HepG2 (cell line): ENCODE data around the gene ARHGAP15. TPM values are rescaled to one million over a fixed set of nuclear protein-coding genes. Genes with fewer than 3 reads are reported as not detected.

Experiments used
- ATAC-seq: fragments of 200-7000 bp; cut with Tn5 transposase; 3 replicates; pipeline ENCODE4 v1.9.1; 2020; ENCODE audit warnings: mild to moderate bottlenecking, moderate library complexity
- BruUV-seq: library from RNA; stranded (reverse); fragments of 400-500 nt; replicated peaks from 2 replicates; lab custom pipeline; 2021; lab: Mats Ljungman, UMichigan
- CTCF ChIA-PET: fragments of 300-600 bp; formaldehyde crosslinking; extraction: SDS; loops from one replicate; lab custom pipeline; 2021; ENCODE audit warnings: low total read pairs, inconsistent platforms, low intra/inter-chr PET ratio; lab: Yijun Ruan, JAX
- POLR2A ChIA-PET: fragments of 350-600 bp; sonication (Branson Sonifier 250); formaldehyde crosslinking; loops from one replicate; lab custom pipeline; 2020; ENCODE audit warnings: antibody characterized with exemption, inconsistent platforms; lab: Yijun Ruan, JAX
- DNase-seq: peaks from one replicate; pipeline ENCODE4 v3.0.0-alpha.2; 2015; ENCODE audit warnings: low spot score
- FAIRE-seq: peaks from 3 replicates; lab custom pipeline; 2011; peaks lifted over from hg19 to GRCh38; lab: Jason Lieb, UNC
- H2AFZ ChIP-seq: one replicate; pipeline ENCODE4 v1.6.1; 2011; ENCODE audit warnings: low read length, inconsistent platforms
- H3K27ac ChIP-seq: fragments of 300-600 bp; 3 replicates; pipeline ENCODE4 v1.8.0; 2011; ENCODE audit warnings: mixed run types, mild to moderate bottlenecking, mixed read lengths, low read length, inconsistent platforms; ENCODE audit not compliant: insufficient read depth; ENCODE audit errors: extremely low read length
- H3K27me3 ChIP-seq, 2 experiments: fragments of 200-600 bp in 1 of 2; 2 replicates in 1 of 2; 3 replicates in 1 of 2; pipeline versions ENCODE4 v1.6.0 to v1.8.0; 2011; ENCODE audit warnings: low read length in 2 of 2, mild to moderate bottlenecking in 2 of 2, moderate library complexity in 2 of 2, inconsistent platforms in 1 of 2; ENCODE audit not compliant: insufficient read depth in 2 of 2, control insufficient read depth in 1 of 2
- H3K36me3 ChIP-seq, 2 experiments: fragments of 200-600 bp in 1 of 2; replicated peaks in 1 of 2; 2 replicates in 1 of 2; 3 replicates in 1 of 2; pipeline versions ENCODE4 v1.5.1 to v1.8.0; 2011; ENCODE audit warnings: low read length in 2 of 2, inconsistent platforms in 1 of 2; ENCODE audit not compliant: insufficient read depth in 2 of 2, control insufficient read depth in 1 of 2
- H3K4me1 ChIP-seq: 2 replicates; pipeline ENCODE4 v1.5.1; 2012; ENCODE audit warnings: low read length, inconsistent platforms; ENCODE audit not compliant: insufficient read depth
- H3K4me2 ChIP-seq: 2 replicates; pipeline ENCODE4 v1.6.0; 2011; ENCODE audit warnings: low read depth, low read length, inconsistent platforms
- H3K4me3 ChIP-seq, 3 experiments: fragments of 200-600 bp in 1 of 3; sonication (generic), shearing (Covaris generic) in 1 of 3; replicated peaks in 1 of 3; 2 replicates each; pipeline ENCODE4 v1.5.1; 2011 to 2016; ENCODE audit warnings: low read length in 3 of 3, inconsistent platforms in 2 of 3, low read depth in 2 of 3, mild to moderate bottlenecking in 2 of 3, control low read depth in 1 of 3, mixed read lengths in 1 of 3; ENCODE audit not compliant: insufficient read depth in 1 of 3
- H3K79me2 ChIP-seq: one replicate; pipeline ENCODE4 v1.6.1; 2011; ENCODE audit warnings: low read length, inconsistent platforms; ENCODE audit not compliant: insufficient read depth
- H3K9ac ChIP-seq: 2 replicates; pipeline ENCODE4 v1.6.0; 2011; ENCODE audit warnings: mild to moderate bottlenecking, low read depth, low read length, inconsistent platforms; ENCODE audit not compliant: insufficient read depth
- H3K9me3 ChIP-seq: 2 replicates; pipeline ENCODE4 v1.5.1; 2012; ENCODE audit warnings: mild to moderate bottlenecking, low read length
- H4K20me1 ChIP-seq: 2 replicates; pipeline ENCODE4 v1.6.0; 2011; ENCODE audit warnings: inconsistent platforms, mild to moderate bottlenecking, low read length, moderate library complexity; ENCODE audit not compliant: insufficient read depth
- NCOA2 ChIP-seq: sonication (generic); formaldehyde crosslinking; IDR thresholded peaks from 2 replicates; pipeline ENCODE4 v1.8.0; 2022; ENCODE audit warnings: inconsistent platforms
- ZNF773 ChIP-seq: sonication (generic); formaldehyde crosslinking; IDR thresholded peaks from 2 replicates; pipeline ENCODE4 v1.4.0; 2020; ENCODE audit warnings: missing genetic modification reagents, borderline replicate concordance
- WGBS: methylation state at CpG from one replicate; pipeline ENCODE4 v1.1.6; 2017; ENCODE audit warnings: low lambda C conversion rate; 5-methylcytosine and 5-hydroxymethylcytosine counted together
- in situ Hi-C: cut with HindIII; loops from 2 replicates; pipeline ENCODE4 v1.10.0; 2017; ENCODE audit warnings: low pct_unique_long_range_greater_than_20kb; ENCODE audit not compliant: extremely low pct_ligation_motif_present
- intact Hi-C: fragments of 100-400 bp; cut with micrococcal nuclease; formaldehyde crosslinking; loops from one replicate; pipeline ENCODE4 v1.10.0; 2022; ENCODE audit not compliant: unreplicated experiment
- polyA plus RNA-seq, 8 experiments: library from polyadenylated mRNA; depleted of rRNA in 3 of 8; stranded (reverse) in 7 of 8; unstranded in 1 of 8; fragments of >200 nt; fragmentation: Illumina TruSeq in 4 of 8; extraction: Trizol in 4 of 8; gene quantifications; 2 replicates each; pipeline versions ENCODE4 v1.2.1 to v1.2.3, GENCODE V29; 2011 to 2016; ENCODE audit warnings: low read depth in 4 of 8, missing spikeins in 1 of 8, mixed read lengths in 1 of 8; ENCODE audit not compliant: insufficient read depth in 1 of 8
- total RNA-seq, 5 experiments: library from RNA; depleted of rRNA; stranded (reverse); fragments of >200 nt; fragmentation: Illumina TruSeq; extraction: Trizol; gene quantifications; 2 replicates each; pipeline ENCODE4 v1.2.3, GENCODE V29; 2016; ENCODE audit warnings: low read depth in 1 of 5
- TF ChIP-seq, protein P1 (sequence below): sonication (generic); formaldehyde crosslinking; IDR thresholded peaks from 2 replicates; pipeline ENCODE4 v1.4.0; 2020; ENCODE audit warnings: missing genetic modification reagents
- TF ChIP-seq, protein P2 (sequence below): IDR thresholded peaks from 2 replicates; pipeline ENCODE4 v1.6.1; 2016; ENCODE audit warnings: missing compliant biosample characterization, missing genetic modification reagents, borderline replicate concordance
- TF ChIP-seq, protein P3 (sequence below): sonication (generic); formaldehyde crosslinking; IDR thresholded peaks from 2 replicates; pipeline ENCODE4 v1.9.0; 2021; ENCODE audit warnings: missing genetic modification reagents, mild to moderate bottlenecking, borderline replicate concordance
- TF ChIP-seq, protein P4 (sequence below): sonication (generic); formaldehyde crosslinking; IDR thresholded peaks from 2 replicates; pipeline ENCODE4 v1.8.1; 2023; ENCODE audit warnings: missing genetic modification reagents, mild to moderate bottlenecking, borderline replicate concordance

ARHGAP15 gene
- total and polyA plus RNA-seq, 2 of the 13 experiments (the other 11 are each of a cell fraction or from before 2014, with no cell fraction given): 0.04 TPM; not detected in 1

DNA sequence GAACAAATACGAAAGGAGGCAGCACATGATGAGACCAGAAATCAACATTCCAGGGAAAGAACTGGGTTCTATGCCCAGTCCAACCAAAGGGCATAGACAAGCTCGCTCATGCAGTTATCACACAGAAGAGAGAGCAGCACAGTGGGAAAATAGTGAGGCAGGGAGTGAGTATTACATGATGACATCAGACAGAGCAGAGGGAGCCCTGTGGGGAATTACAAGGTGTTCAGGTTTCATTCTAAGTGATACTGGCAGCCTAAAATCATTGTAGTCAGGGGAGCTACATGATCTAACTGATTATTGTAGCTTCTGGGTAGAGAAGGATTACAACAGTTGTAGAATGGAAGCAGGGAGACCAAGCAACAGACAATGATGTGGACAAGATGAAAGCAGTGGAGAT lies 658.5 kb downstream of the ARHGAP15 start:
- ATAC-seq: no peak
- in situ Hi-C loops (no loop called here), intact Hi-C loops (no loop called here)
- WGBS: 4% methylated on average over 2 of the region's 2 CpGs
- H3K4me3 ChIP-seq: no peak overlapping the region
- H3K9me3 ChIP-seq: no peaks in the 10 kb centered on the region
- no peaks in the 10 kb centered on the region for H3K36me3 ChIP-seq
- no peaks in the 10 kb centered on the region for H3K4me1 ChIP-seq
- no peak overlapping the region for H3K27ac ChIP-seq
- H3K79me2 ChIP-seq: no peaks in the 10 kb centered on the region
- BruUV-seq: no TSS peak
- H3K27me3 ChIP-seq: no peaks in the 10 kb centered on the region
- H4K20me1 ChIP-seq: no peaks in the 10 kb centered on the region
- no peak overlapping the region for H3K4me2 ChIP-seq
- CTCF ChIA-PET: no interaction called here
- H3K9ac ChIP-seq: no peak overlapping the region
- TF ChIP-seq, protein P1, sequence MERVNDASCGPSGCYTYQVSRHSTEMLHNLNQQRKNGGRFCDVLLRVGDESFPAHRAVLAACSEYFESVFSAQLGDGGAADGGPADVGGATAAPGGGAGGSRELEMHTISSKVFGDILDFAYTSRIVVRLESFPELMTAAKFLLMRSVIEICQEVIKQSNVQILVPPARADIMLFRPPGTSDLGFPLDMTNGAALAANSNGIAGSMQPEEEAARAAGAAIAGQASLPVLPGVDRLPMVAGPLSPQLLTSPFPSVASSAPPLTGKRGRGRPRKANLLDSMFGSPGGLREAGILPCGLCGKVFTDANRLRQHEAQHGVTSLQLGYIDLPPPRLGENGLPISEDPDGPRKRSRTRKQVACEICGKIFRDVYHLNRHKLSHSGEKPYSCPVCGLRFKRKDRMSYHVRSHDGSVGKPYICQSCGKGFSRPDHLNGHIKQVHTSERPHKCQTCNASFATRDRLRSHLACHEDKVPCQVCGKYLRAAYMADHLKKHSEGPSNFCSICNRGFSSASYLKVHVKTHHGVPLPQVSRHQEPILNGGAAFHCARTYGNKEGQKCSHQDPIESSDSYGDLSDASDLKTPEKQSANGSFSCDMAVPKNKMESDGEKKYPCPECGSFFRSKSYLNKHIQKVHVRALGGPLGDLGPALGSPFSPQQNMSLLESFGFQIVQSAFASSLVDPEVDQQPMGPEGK (CRISPR knock-in tag): no peak
- TF ChIP-seq, all 625 proteins: peak for 0
- DNase-seq (no peak), FAIRE-seq (no peak)
- POLR2A ChIA-PET: no interaction called here
- no peak overlapping the region for H2AFZ ChIP-seq

DNA sequence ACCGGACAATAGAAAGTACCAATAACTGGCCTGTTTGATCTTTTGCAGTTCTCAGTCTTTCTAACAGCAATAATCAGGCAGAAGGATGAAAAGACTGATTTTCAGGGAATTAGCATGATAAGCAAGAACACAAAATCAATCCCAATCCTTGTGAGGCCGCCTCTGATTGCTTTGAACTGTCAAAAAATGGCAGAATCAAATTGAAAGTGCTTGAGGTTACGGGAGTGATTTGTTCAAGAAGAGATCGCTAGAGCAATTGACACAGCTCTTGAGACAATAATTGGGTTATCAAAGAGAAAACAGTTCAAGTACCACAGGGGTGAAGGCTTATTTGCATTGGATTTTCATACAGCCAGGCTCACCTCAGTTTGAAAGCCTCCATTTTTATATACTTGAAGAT lies 663.4 kb downstream of the ARHGAP15 start:
- FAIRE-seq: no peak
- in situ Hi-C loops: no loop called here
- intact Hi-C loops: no loop called here

More for the DNA sequence above, 663.4 kb downstream of the ARHGAP15 start:
- no peak overlapping the region for H3K4me3 ChIP-seq
- H3K4me2 ChIP-seq: no peak overlapping the region
- H3K4me1 ChIP-seq: no peaks in the 10 kb centered on the region
- no peaks in the 10 kb centered on the region for H3K79me2 ChIP-seq
- TF ChIP-seq NCOA2 (CRISPR knock-in tag) (no peak), ZNF773 (CRISPR knock-in tag) (no peak)
- TF ChIP-seq, protein P2, sequence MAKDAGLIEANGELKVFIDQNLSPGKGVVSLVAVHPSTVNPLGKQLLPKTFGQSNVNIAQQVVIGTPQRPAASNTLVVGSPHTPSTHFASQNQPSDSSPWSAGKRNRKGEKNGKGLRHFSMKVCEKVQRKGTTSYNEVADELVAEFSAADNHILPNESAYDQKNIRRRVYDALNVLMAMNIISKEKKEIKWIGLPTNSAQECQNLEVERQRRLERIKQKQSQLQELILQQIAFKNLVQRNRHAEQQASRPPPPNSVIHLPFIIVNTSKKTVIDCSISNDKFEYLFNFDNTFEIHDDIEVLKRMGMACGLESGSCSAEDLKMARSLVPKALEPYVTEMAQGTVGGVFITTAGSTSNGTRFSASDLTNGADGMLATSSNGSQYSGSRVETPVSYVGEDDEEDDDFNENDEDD: no peak
- TF ChIP-seq, protein P3, sequence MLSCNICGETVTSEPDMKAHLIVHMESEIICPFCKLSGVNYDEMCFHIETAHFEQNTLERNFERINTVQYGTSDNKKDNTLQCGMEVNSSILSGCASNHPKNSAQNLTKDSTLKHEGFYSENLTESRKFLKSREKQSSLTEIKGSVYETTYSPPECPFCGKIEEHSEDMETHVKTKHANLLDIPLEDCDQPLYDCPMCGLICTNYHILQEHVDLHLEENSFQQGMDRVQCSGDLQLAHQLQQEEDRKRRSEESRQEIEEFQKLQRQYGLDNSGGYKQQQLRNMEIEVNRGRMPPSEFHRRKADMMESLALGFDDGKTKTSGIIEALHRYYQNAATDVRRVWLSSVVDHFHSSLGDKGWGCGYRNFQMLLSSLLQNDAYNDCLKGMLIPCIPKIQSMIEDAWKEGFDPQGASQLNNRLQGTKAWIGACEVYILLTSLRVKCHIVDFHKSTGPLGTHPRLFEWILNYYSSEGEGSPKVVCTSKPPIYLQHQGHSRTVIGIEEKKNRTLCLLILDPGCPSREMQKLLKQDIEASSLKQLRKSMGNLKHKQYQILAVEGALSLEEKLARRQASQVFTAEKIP (CRISPR knock-in tag): no peak
- TF ChIP-seq, protein P4, sequence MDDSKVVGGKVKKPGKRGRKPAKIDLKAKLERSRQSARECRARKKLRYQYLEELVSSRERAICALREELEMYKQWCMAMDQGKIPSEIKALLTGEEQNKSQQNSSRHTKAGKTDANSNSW (CRISPR knock-in tag): no peak
- TF ChIP-seq, all 625 proteins: peak for 0
- Histone ChIP-seq H3K27me3 (no peaks in the 10 kb centered on the region), H3K27ac (no peak overlapping the region), H3K9ac (no peak overlapping the region), H2AFZ (no peak overlapping the region), H3K36me3 (no peaks in the 10 kb centered on the region), H4K20me1 (no peaks in the 10 kb centered on the region), H3K9me3 (no peaks in the 10 kb centered on the region)
- no TSS peak for BruUV-seq
- DNase-seq (no peak), ATAC-seq (no peak)
- CTCF ChIA-PET: no interaction called here
- POLR2A ChIA-PET: no interaction called here
- 4% methylated on average over 4 of the region's 4 CpGs for WGBS
